ENCODE data around the gene WNK4. TPM values are rescaled to one million over a fixed set of nuclear protein-coding genes. Genes with fewer than 3 reads are reported as not detected.

Gene WNK4
- total RNA-seq, 1 experiment from 2014 or later = 2.6 TPM

- WGBS (ENCODE audit: extremely low coverage, insufficient read length, low lambda C conversion rate) = no CpG with 5 or more reads among the region's 3 CpGs
These were observed 29.6 kb upstream of the WNK4 start for GRCh38 chr17:42750739-42751344.

More at GRCh38 chr17:42750739-42751344, 29.6 kb upstream of the WNK4 start:
- H3K18ac ChIP-seq (ENCODE audit: insufficient read length, low read depth, low read length) = no peak overlapping the region
- no peak overlapping the region for H2AFZ ChIP-seq (ENCODE audit: low read length)
- H2BK120ac ChIP-seq (ENCODE audit: low read depth, low read length, poor library complexity, severe bottlenecking) = no peak overlapping the region
- H3K4me2 ChIP-seq (ENCODE audit: insufficient read depth, insufficient read length, low read length) = no peak overlapping the region
- no peak overlapping the region for H3K4ac ChIP-seq (ENCODE audit: low read depth, low read length)
- no peak for DNase-seq
- H3K9me3 ChIP-seq (ENCODE audit: control insufficient read depth, low read depth, low read length) = no peaks in the 10 kb centered on the region
- H3T11ph ChIP-seq (ENCODE audit: low read length) = no peak overlapping the region
- peaks cover 2% of the 10 kb centered on the region; the same call in 1 of the 2 replicates for H3K4me1 ChIP-seq (ENCODE audit: insufficient read depth, low read length)
- H3K27ac Mint-ChIP-seq = no peak overlapping the region
- no peak overlapping the region for H2BK5ac ChIP-seq (ENCODE audit: insufficient read length, low read length)
- peaks cover 17% of the 10 kb centered on the region in 2 experiments for H3K4me1 Mint-ChIP-seq
- H4K8ac ChIP-seq (replicated peaks; ENCODE audit: insufficient read length, low read depth, low read length) = no peak overlapping the region
- H4K5ac ChIP-seq (ENCODE audit: insufficient read length, low read depth, low read length) = no peak overlapping the region
- H3K27ac ChIP-seq (ENCODE audit: insufficient read length, low read depth, low read length) = no peak overlapping the region
- no peaks in the 10 kb centered on the region; the same call in 1 of the 2 replicates for H3K27me3 ChIP-seq (ENCODE audit: insufficient read depth, low read length)
- no peak overlapping the region for H2AK5ac ChIP-seq (ENCODE audit: insufficient read length, low read length)
- no peaks in the 10 kb centered on the region for H3K79me2 ChIP-seq (ENCODE audit: insufficient read depth, low read length)
- no peak overlapping the region for H3K14ac ChIP-seq (ENCODE audit: insufficient read depth, low read length)
- no peak overlapping the region for H3K4me3 Mint-ChIP-seq
- H3K23ac ChIP-seq (ENCODE audit: insufficient read length, low read depth, low read length) = no peak overlapping the region
- no peaks in the 10 kb centered on the region for H3K36me3 Mint-ChIP-seq (ENCODE audit: insufficient read depth in 1 of 3, low read depth in 3 of 3)
- no peak for TF ChIP-seq CTCF (conservative IDR thresholded peaks at IDR 0.05)
- no peaks in the 10 kb centered on the region for H3K79me1 ChIP-seq (ENCODE audit: insufficient read depth, low read depth, low read length, poor library complexity, severe bottlenecking)
- H2BK20ac ChIP-seq (ENCODE audit: low read depth, low read length, poor library complexity, severe bottlenecking) = no peak overlapping the region
- no peak overlapping the region for H4K91ac ChIP-seq (ENCODE audit: insufficient read length, low read depth, low read length)
- H2BK12ac ChIP-seq (ENCODE audit: insufficient read length, low read depth, low read length) = no peak overlapping the region
- H3K23me2 ChIP-seq (ENCODE audit: insufficient read length, low read depth, low read length, poor library complexity, severe bottlenecking) = no peaks in the 10 kb centered on the region
- H3K9me3 Mint-ChIP-seq = no peaks in the 10 kb centered on the region
- no peak overlapping the region for H2BK15ac ChIP-seq (ENCODE audit: low read depth, low read length)
- no peak overlapping the region for H3K9ac ChIP-seq (ENCODE audit: extremely low read depth, insufficient read length, low read length)
- no peaks in the 10 kb centered on the region for H4K20me1 ChIP-seq (ENCODE audit: control insufficient read depth, insufficient read depth, insufficient read length)
- H3K56ac ChIP-seq (ENCODE audit: insufficient read length, low read depth, low read length) = no peak overlapping the region
- H3K27me3 Mint-ChIP-seq (ENCODE audit: low read depth) = peaks cover 32% of the 10 kb centered on the region

Data from H9 (cell line).